Lower leg skin (tissue), 4 donors: ENCODE results near the gene YWHAB. TPM values are rescaled to one million over a fixed set of nuclear protein-coding genes. Genes with fewer than 3 reads are reported as not detected.

Experiments
- DNase-seq, 2 donors: peaks; one replicate each; pipeline ENCODE4 v3.0.0-alpha.2; 2019; ENCODE audit warnings: low spot score in 2 of 2
- H3K4me3 ChIP-seq: fragments of 200-600 bp; sonication (generic); 2 replicates; pipeline ENCODE4 v1.5.1; 2017; ENCODE audit warnings: mild to moderate bottlenecking, low read depth; ENCODE audit not compliant: poor library complexity, severe bottlenecking
- CTCF ChIP-seq, 3 donors: fragments of 450-650 bp; IDR thresholded peaks; one replicate each; pipeline ENCODE4 v1.5.1; 2016; ENCODE audit warnings: antibody characterized with exemption in 3 of 3, mild to moderate bottlenecking in 3 of 3, moderate library complexity in 2 of 3
- POLR2A ChIP-seq, 2 donors: fragments of 450-650 bp; IDR thresholded peaks; one replicate each; pipeline ENCODE4 v1.6.1; 2016 to 2017; ENCODE audit warnings: antibody characterized with exemption in 2 of 2, mild to moderate bottlenecking in 1 of 2, moderate library complexity in 1 of 2
- WGBS, 2 donors: methylation state at CpG; one replicate each; pipeline ENCODE4 v1.1.5; 2018; 5-methylcytosine and 5-hydroxymethylcytosine counted together
- intact Hi-C: fragments of 100-400 bp; cut with DNase I; formaldehyde crosslinking; loops from one replicate; pipeline ENCODE4 v1.15.0; 2023; ENCODE audit warnings: low total_unique reads
- total RNA-seq, 4 donors: library from RNA; depleted of rRNA; stranded (reverse); fragments of >200 nt; gene quantifications; one replicate each; pipeline ENCODE4 v1.1.0, GENCODE V29; 2016

The YWHAB gene
- total RNA-seq, 4 donors from 2014 or later = 78.5 to 133 (median 105) TPM

GRCh38 chr20:44904377-44904776, 18.9 kb downstream of the YWHAB start:
- intact Hi-C loops = no loop called here
- 77 to 80% methylated on average over 5 of the region's 5 CpGs for WGBS, 2 donors
- no peak for TF ChIP-seq CTCF (IDR thresholded peaks at IDR 0.05)
- TF ChIP-seq POLR2A (IDR thresholded peaks at IDR 0.05) = no peak
- H3K4me3 ChIP-seq = no peak overlapping the region
- DNase-seq = no peak

- TF ChIP-seq POLR2A (IDR thresholded peaks at IDR 0.05) = no peak
- no peak for TF ChIP-seq CTCF (IDR thresholded peaks at IDR 0.05)
- 32 to 34% methylated on average over 14 of the region's 14 CpGs for WGBS, 2 donors
- no peak for DNase-seq
- intact Hi-C loops = loop anchor here (5.0 kb wide), 1 partner anchor 1453 kb away; no protein-coding TSS in a partner anchor
- peak overlapping the region; percentile 52 for H3K4me3 ChIP-seq
Measured at GRCh38 chr20:44908987-44909871, 23.7 kb downstream of the YWHAB start.

- TF ChIP-seq POLR2A (IDR thresholded peaks at IDR 0.05) = no peak
- TF ChIP-seq CTCF (IDR thresholded peaks at IDR 0.05) = no peak
- intact Hi-C loops = loop anchor here (5.0 kb wide), 1 partner anchor 1452 kb away; no protein-coding TSS in a partner anchor
- peak within 1 kb of the TSS; percentile 52 for H3K4me3 ChIP-seq
- 1 to 2% methylated on average over 27 to 61 of the region's 61 CpGs for WGBS, 2 donors
- peak; percentile 30 to 87 for DNase-seq
Measured at GRCh38 chr20:44909872-44910689, 24.6 kb downstream of the YWHAB start, which contains the start of gene PABPC1L. TSS of gene PABPC1L (plus strand) at chr20:44910060. CDS start at chr20:44910144, 84 bp downstream.

GRCh38 chr20:44910690-44911262, 25.3 kb downstream of the YWHAB start:
- DNase-seq = peak in 1 of 2 donors; percentile 75
- WGBS, 2 donors = 63 to 81% methylated on average over 10 to 17 of the region's 17 CpGs
- H3K4me3 ChIP-seq = no peak overlapping the region
- intact Hi-C loops = no loop called here
- no peak for TF ChIP-seq CTCF (IDR thresholded peaks at IDR 0.05)
- no peak for TF ChIP-seq POLR2A (IDR thresholded peaks at IDR 0.05)

GRCh38 chr20:44911264-44911921, 25.9 kb downstream of the YWHAB start:
- peak in 1 of 2 donors; percentile 83 for DNase-seq
- peak in 1 of 3 donors; percentile 42 for TF ChIP-seq CTCF (IDR thresholded peaks at IDR 0.05)
- no peak for TF ChIP-seq POLR2A (IDR thresholded peaks at IDR 0.05)
- H3K4me3 ChIP-seq = no peak overlapping the region
- intact Hi-C loops = no loop called here
- WGBS, 2 donors = 63 to 71% methylated on average over 21 of the region's 21 CpGs
